GM12864 (cell line): Measurements from ENCODE around the gene SPATA16.
A peak's percentile ranks its signal among the peaks of the same experiment; 100 is the strongest.

Experiments
- DNase-seq: peaks from one replicate; pipeline ENCODE4 v3.0.0-alpha.2; 2011; ENCODE audit warnings: low read depth
- H3K4me3 ChIP-seq: 2 replicates; pipeline ENCODE4 v1.5.1; 2011; ENCODE audit warnings: mild to moderate bottlenecking, low read depth, low read length, control low read depth
- CTCF ChIP-seq: IDR thresholded peaks from 2 replicates; pipeline ENCODE4 v1.5.1; 2011; ENCODE audit warnings: low read depth, mild to moderate bottlenecking, moderate library complexity, low read length, control low read depth, inconsistent platforms; ENCODE audit errors: missing control alignments

The SPATA16 gene

GRCh38 chr3:172853921-172854666 is 286.9 kb downstream of the SPATA16 start:
- H3K4me3 ChIP-seq: no peak overlapping the region
- no peak for DNase-seq
- no peak for TF ChIP-seq CTCF

GRCh38 chr3:172853005-172853404 is 288.0 kb downstream of the SPATA16 start:
- no peak for TF ChIP-seq CTCF
- DNase-seq: no peak
- H3K4me3 ChIP-seq: no peak overlapping the region

- TF ChIP-seq CTCF: no peak
- no peak for DNase-seq
- H3K4me3 ChIP-seq: no peak overlapping the region
Measured at GRCh38 chr3:172848910-172849309, 292.1 kb downstream of the SPATA16 start.

GRCh38 chr3:172847292-172847691 is 293.7 kb downstream of the SPATA16 start:
- no peak for DNase-seq
- no peak overlapping the region for H3K4me3 ChIP-seq
- TF ChIP-seq CTCF: no peak

- no peak for TF ChIP-seq CTCF
- no peak overlapping the region for H3K4me3 ChIP-seq
- no peak for DNase-seq
Measured at GRCh38 chr3:172846706-172847105, 294.3 kb downstream of the SPATA16 start.

GRCh38 chr3:172846103-172846561 is 294.9 kb downstream of the SPATA16 start:
- peak; percentile 12 for DNase-seq
- no peak for TF ChIP-seq CTCF
- H3K4me3 ChIP-seq: no peak overlapping the region

GRCh38 chr3:172844428-172844827 is 296.6 kb downstream of the SPATA16 start:
- no peak overlapping the region for H3K4me3 ChIP-seq
- DNase-seq: no peak
- TF ChIP-seq CTCF: no peak
